Endothelial cell (in vitro differentiated cells): Measurements from ENCODE around the gene BLOC1S5. TPM values are rescaled to one million over a fixed set of nuclear protein-coding genes. Genes with fewer than 3 reads are reported as not detected.

Experiments used
- DNase-seq: peaks from one replicate; pipeline ENCODE4 v3.0.0; 2021; ENCODE audit warnings: low spot score
- H3K27ac Mint-ChIP-seq: one replicate; pipeline ENCODE4 v1.8.0; 2021; ENCODE audit warnings: mixed read lengths, inconsistent platforms; ENCODE audit not compliant: unreplicated experiment
- H3K27me3 Mint-ChIP-seq: one replicate; pipeline ENCODE4 v1.8.0; 2021; ENCODE audit warnings: mild to moderate bottlenecking, moderate library complexity, mixed read lengths, inconsistent platforms; ENCODE audit not compliant: unreplicated experiment
- H3K36me3 Mint-ChIP-seq: one replicate; pipeline ENCODE4 v1.8.0; 2021; ENCODE audit warnings: mild to moderate bottlenecking, low read depth, mixed read lengths, inconsistent platforms; ENCODE audit not compliant: unreplicated experiment
- H3K4me1 Mint-ChIP-seq: one replicate; pipeline ENCODE4 v1.8.0; 2021; ENCODE audit warnings: mild to moderate bottlenecking, mixed read lengths, inconsistent platforms; ENCODE audit not compliant: unreplicated experiment
- H3K4me3 Mint-ChIP-seq: one replicate; pipeline ENCODE4 v1.8.0; 2021; ENCODE audit warnings: mild to moderate bottlenecking, mixed read lengths, inconsistent platforms; ENCODE audit not compliant: unreplicated experiment
- H3K9me3 Mint-ChIP-seq: one replicate; pipeline ENCODE4 v1.8.0; 2021; ENCODE audit warnings: mixed read lengths, inconsistent platforms; ENCODE audit not compliant: unreplicated experiment
- long read RNA-seq: library from polyadenylated mRNA; unstranded; transcript quantifications from one replicate; pipeline ENCODE4 v2.0.0, GENCODE V29; 2020; ENCODE audit not compliant: unreplicated experiment
- total RNA-seq: library from RNA; stranded (reverse); fragmentation: NEBNext Ultra II Directional; extraction: Animal tissue kit (Norgen Biotek cat#: 25700); gene quantifications from one replicate; pipeline ENCODE4 v1.2.1, GENCODE V29; 2021; ENCODE audit not compliant: unreplicated experiment
- TF ChIP-seq, protein P1 (sequence below): fragments of 200-600 bp; sonication (generic); IDR thresholded peaks from one replicate; pipeline ENCODE4 v1.5.0; 2021; ENCODE audit warnings: antibody characterized with exemption; ENCODE audit not compliant: unreplicated experiment

The BLOC1S5 gene, protein sequence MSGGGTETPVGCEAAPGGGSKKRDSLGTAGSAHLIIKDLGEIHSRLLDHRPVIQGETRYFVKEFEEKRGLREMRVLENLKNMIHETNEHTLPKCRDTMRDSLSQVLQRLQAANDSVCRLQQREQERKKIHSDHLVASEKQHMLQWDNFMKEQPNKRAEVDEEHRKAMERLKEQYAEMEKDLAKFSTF
- 13.2 TPM for total RNA-seq
- long read RNA-seq, transcript BLOC1S5-202 (5 exons, 2,684 nt) = major isoform, 12 of 15 reads
- long read RNA-seq, partial matches to known transcripts = 0 of 15 reads
- long read RNA-seq, other reads (novel, unspliced or antisense) = 0 of 15 reads

GRCh38 chr6:8063761-8064637, at the start of gene BLOC1S5:
Gene BLOC1S5 (minus strand): TSS chr6:8064389. CDS start chr6:8064376, 13 bp downstream.
- Mint-ChIP-seq H3K27me3 (peaks cover 3% of the 10 kb centered on the region), H3K4me3 (peak within 1 kb of the TSS; percentile 96), H3K36me3 (no peaks in the 10 kb centered on the region), H3K27ac (peak within 1 kb of the TSS; percentile 72), H3K9me3 (no peaks in the 10 kb centered on the region), H3K4me1 (peaks cover 8% of the 10 kb centered on the region)
- TF ChIP-seq, protein P1, sequence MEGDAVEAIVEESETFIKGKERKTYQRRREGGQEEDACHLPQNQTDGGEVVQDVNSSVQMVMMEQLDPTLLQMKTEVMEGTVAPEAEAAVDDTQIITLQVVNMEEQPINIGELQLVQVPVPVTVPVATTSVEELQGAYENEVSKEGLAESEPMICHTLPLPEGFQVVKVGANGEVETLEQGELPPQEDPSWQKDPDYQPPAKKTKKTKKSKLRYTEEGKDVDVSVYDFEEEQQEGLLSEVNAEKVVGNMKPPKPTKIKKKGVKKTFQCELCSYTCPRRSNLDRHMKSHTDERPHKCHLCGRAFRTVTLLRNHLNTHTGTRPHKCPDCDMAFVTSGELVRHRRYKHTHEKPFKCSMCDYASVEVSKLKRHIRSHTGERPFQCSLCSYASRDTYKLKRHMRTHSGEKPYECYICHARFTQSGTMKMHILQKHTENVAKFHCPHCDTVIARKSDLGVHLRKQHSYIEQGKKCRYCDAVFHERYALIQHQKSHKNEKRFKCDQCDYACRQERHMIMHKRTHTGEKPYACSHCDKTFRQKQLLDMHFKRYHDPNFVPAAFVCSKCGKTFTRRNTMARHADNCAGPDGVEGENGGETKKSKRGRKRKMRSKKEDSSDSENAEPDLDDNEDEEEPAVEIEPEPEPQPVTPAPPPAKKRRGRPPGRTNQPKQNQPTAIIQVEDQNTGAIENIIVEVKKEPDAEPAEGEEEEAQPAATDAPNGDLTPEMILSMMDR = no peak
- peak; percentile 98 for DNase-seq

DNA sequence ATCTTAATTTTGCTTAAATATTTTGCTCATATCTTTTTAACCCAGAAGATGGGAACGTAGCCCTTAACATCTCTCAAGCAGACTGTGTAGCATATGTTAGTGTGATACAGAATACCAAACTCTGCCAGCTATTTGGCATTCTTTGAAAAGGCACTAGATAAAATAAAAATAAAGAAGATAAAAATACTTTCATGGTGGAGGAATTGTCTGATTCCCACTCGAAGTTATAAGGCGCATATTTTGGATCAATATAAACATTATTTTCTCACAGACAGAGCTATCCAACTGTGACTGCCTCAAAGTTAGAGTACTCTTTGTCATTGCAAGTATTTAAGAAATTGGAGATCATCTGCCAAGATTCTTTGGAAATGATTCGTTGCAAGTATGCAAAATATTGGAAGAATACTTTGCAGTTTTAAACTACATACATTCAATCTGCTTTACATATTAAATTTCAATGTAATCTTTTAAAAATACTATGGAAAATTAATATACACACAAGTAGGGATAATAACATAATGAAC, 49.0 kb upstream of the BLOC1S5 start:
- TF ChIP-seq, protein P1 = no peak
- no peak for DNase-seq
- no peak overlapping the region for H3K4me3 Mint-ChIP-seq
- no peaks in the 10 kb centered on the region for H3K4me1 Mint-ChIP-seq
- H3K36me3 Mint-ChIP-seq = no peaks in the 10 kb centered on the region
- no peak overlapping the region for H3K27ac Mint-ChIP-seq
- H3K9me3 Mint-ChIP-seq = no peaks in the 10 kb centered on the region
- H3K27me3 Mint-ChIP-seq = peaks cover 2% of the 10 kb centered on the region

GRCh38 chr6:8110725-8111124, 46.5 kb upstream of the BLOC1S5 start:
- Mint-ChIP-seq H3K36me3 (no peaks in the 10 kb centered on the region), H3K27me3 (peaks cover 5% of the 10 kb centered on the region), H3K4me1 (no peaks in the 10 kb centered on the region), H3K4me3 (no peak overlapping the region), H3K9me3 (no peaks in the 10 kb centered on the region), H3K27ac (no peak overlapping the region)
- DNase-seq = no peak
- TF ChIP-seq, protein P1 = no peak

DNA sequence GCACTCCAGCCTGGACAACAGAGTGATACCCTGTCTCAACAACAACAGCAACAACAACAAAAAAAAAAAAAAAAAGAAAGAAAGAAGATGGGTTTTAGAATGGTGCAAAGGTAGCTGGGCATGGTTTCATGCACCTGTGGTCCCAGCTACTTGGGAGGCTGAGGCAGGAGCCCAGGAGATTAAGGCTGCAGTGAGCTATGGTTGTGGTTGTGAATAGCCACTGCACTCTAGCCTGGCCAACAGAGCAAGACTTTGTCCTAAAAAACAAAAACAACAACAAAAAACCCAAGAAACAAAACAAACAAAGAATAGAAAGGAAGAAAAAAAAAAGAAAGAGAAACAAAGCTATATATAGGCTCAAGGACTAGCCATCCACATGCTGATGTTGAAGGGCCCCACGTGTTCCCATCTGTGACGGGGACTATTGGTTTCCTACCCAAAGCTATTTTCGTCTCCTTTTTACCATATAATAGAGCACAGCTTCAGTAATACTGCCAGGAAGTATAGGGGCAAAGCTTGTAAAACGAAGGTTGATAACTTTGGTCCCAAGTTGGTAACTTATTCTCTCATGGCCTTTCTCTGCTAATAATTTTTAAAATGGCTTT, 46.0 kb upstream of the BLOC1S5 start:
- no peak overlapping the region for H3K27ac Mint-ChIP-seq

More for the DNA sequence above, 46.0 kb upstream of the BLOC1S5 start:
- Mint-ChIP-seq H3K4me1 (no peaks in the 10 kb centered on the region), H3K36me3 (no peaks in the 10 kb centered on the region), H3K4me3 (no peak overlapping the region), H3K9me3 (no peaks in the 10 kb centered on the region), H3K27me3 (peaks cover 5% of the 10 kb centered on the region)
- no peak for DNase-seq
- TF ChIP-seq, protein P1 = no peak
